ENCODE data around the gene DNAH6. TPM values are rescaled to one million over a fixed set of nuclear protein-coding genes. Genes with fewer than 3 reads are reported as not detected.

Gene DNAH6
- total RNA-seq, 1 experiment from 2014 or later, result 1.6 TPM

GRCh38 chr2:84801811-84802210 is 285.5 kb downstream of the DNAH6 start (continued):
- TF ChIP-seq, protein P1, sequence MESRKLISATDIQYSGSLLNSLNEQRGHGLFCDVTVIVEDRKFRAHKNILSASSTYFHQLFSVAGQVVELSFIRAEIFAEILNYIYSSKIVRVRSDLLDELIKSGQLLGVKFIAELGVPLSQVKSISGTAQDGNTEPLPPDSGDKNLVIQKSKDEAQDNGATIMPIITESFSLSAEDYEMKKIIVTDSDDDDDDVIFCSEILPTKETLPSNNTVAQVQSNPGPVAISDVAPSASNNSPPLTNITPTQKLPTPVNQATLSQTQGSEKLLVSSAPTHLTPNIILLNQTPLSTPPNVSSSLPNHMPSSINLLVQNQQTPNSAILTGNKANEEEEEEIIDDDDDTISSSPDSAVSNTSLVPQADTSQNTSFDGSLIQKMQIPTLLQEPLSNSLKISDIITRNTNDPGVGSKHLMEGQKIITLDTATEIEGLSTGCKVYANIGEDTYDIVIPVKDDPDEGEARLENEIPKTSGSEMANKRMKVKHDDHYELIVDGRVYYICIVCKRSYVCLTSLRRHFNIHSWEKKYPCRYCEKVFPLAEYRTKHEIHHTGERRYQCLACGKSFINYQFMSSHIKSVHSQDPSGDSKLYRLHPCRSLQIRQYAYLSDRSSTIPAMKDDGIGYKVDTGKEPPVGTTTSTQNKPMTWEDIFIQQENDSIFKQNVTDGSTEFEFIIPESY (IDR thresholded peaks at IDR 0.05; ENCODE audit: extremely low read depth, insufficient replicate concordance, low read length), result no peak
- TF ChIP-seq RAD21 (IDR thresholded peaks at IDR 0.05; ENCODE audit: low read depth) (no peak), YY1 (IDR thresholded peaks at IDR 0.05; ENCODE audit: extremely low read depth, insufficient replicate concordance, low read depth, low read length) (no peak), MAX (IDR thresholded peaks at IDR 0.05) (no peak)

DNA sequence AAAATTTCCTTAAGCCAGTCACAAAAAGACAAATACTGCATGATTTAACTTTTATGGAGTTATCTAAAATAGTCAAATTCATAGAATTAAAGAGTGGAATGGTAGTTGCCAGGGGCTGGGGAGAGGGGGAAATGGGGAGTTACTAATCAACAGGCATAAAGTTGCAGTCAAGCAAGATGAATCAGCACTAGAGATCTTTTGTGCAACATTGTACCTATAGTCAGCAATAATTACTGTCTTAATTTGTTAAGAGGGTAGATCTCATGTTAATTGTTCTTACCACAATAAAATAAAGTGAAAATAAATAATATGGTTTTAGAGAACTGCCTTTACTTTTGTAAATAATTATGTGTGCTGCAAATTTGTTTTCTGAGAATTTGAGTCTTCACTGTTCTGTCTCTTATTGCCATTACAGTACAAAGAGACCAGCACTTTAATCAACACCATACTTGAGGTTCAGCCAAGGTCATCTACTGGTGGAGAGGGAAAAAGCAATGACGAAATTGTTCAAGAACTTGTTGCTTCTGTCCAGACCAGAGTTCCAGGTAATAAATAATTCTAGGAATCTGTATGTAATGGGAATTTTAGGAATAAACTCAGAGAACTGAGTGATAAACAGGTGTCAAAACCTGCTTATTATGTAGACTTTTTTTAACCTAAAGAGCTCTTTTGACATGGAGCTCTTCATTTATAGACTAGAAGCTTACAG is 289.1 kb downstream of the DNAH6 start:
- intact Hi-C loops (cut with micrococcal nuclease), result no loop called here
- CTCF ChIA-PET, result no interaction called here
- TF ChIP-seq FOSL1 (IDR thresholded peaks at IDR 0.05; ENCODE audit: low read depth) (no peak), CTCF (IDR thresholded peaks at IDR 0.05 in 2 of 3, conservative IDR thresholded peaks at IDR 0.05 in 1 of 3; ENCODE audit: borderline replicate concordance in 1 of 3, insufficient read depth in 1 of 3, low read depth in 2 of 3, low read length in 2 of 3) (no peak), EZH2 (IDR thresholded peaks at IDR 0.05) (no peak), CEBPB (IDR thresholded peaks at IDR 0.05; ENCODE audit: low read depth) (no peak), ZFX (IDR thresholded peaks at IDR 0.05) (no peak), ATF3 (IDR thresholded peaks at IDR 0.05) (no peak), EGR1 (IDR thresholded peaks at IDR 0.05; ENCODE audit: low read depth) (no peak), JUND (IDR thresholded peaks at IDR 0.05) (no peak), POLR2AphosphoS5 (IDR thresholded peaks at IDR 0.05; ENCODE audit: low read depth, low read length) (no peak), SRF (IDR thresholded peaks at IDR 0.05; ENCODE audit: low read depth) (no peak), RAD21 (IDR thresholded peaks at IDR 0.05; ENCODE audit: low read depth) (no peak), POLR2A (IDR thresholded peaks at IDR 0.05; ENCODE audit: borderline replicate concordance, extremely low read depth, insufficient read depth, insufficient read length) (no peak), EZH2phosphoT487 (IDR thresholded peaks at IDR 0.05; ENCODE audit: borderline replicate concordance) (no peak)

More for the DNA sequence above, 289.1 kb downstream of the DNAH6 start:
- H3K27ac ChIP-seq (ENCODE audit: low read depth, low read length), result no peak overlapping the region
- no peak overlapping the region for H3K9ac ChIP-seq (ENCODE audit: low read length)
- BruUV-seq (replicated peaks), result no TSS peak
- ChIA-PET POLR2A (no interaction called here), RAD21 (ENCODE audit: low non-redundant PET in 1 of 2, low total read pairs in 2 of 2, uncharacterized antibody in 2 of 2, unreplicated experiment in 2 of 2) (no interaction called here)
- no peaks in the 10 kb centered on the region for H3K79me2 ChIP-seq (ENCODE audit: insufficient read depth, low read length)
- H3K9me2 ChIP-seq (ENCODE audit: insufficient read depth), result no peaks in the 10 kb centered on the region
- peaks cover 0 to 7% of the 10 kb centered on the region in 2 experiments; a peak in 1 of 4 replicates for H3K4me1 ChIP-seq (ENCODE audit: control insufficient read depth in 1 of 2, insufficient read depth in 2 of 2, low read length in 2 of 2)
- DNase-seq (ENCODE audit: low read depth, low spot score) (no peak), ATAC-seq (no peak)
- no peaks in the 10 kb centered on the region for H3K36me3 ChIP-seq (ENCODE audit: control insufficient read depth in 1 of 2, insufficient read depth in 2 of 2, low read length in 2 of 2)
- H4K20me1 ChIP-seq (ENCODE audit: insufficient read depth), result no peaks in the 10 kb centered on the region
- no peak overlapping the region for H3K4me2 ChIP-seq (ENCODE audit: low read length)
- H3K27me3 ChIP-seq (ENCODE audit: insufficient read depth, low read length), result no peaks in the 10 kb centered on the region
- H2AFZ ChIP-seq (ENCODE audit: low read depth, low read length, poor library complexity, severe bottlenecking), result no peak overlapping the region
- no peaks in the 10 kb centered on the region for H3K9me3 ChIP-seq (ENCODE audit: control insufficient read depth in 1 of 2, insufficient read depth in 1 of 2, low read depth in 1 of 2, low read length in 2 of 2)
- H3K4me3 ChIP-seq (replicated peaks in 1 of 2; ENCODE audit: low read depth in 1 of 2, low read length in 2 of 2), result no peak overlapping the region
